ENCODE measurements around the gene GHRHR.

GHRHR gene

DNA sequence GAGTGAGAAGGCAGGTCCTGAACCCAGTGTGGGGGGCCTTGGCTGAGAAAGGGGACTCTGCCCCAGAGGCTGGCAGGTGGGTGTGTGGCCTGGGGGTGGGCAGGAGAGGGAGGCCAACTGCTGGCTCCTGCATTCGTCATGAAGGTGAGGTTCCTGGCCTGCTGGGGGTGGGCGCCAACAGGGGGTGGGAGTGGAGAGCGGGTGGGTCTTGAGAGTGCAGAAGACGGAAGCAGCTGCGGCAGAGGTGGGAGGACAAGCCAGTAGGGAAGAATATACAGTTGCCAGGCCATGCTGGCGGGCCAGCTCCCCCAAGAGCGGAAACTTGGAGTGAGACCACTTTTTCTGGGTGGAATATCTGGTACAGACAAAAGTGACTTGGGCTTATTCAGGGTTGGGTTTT lies 23.4 kb downstream of the GHRHR start:
- no peak for DNase-seq

DNA sequence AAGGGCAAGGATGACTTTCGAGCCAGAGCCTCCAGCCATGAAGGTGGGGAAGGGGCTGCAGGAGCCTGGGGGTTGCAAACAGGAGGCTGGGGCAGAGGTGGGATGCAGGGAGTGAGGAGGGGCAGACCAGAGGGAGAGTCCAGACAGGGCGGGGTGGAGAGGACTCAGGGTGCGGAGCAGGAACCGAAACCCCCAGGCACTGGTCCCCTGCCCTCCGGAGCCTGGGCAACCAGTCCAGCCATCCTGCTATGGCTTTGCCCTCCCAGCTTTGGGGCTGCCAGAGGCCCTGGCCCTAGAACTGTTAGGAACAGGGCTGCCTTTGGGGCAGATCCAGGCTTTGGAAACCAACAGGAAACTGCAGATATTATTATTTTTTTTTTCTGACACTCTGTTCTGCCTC lies 24.2 kb downstream of the GHRHR start:
- DNase-seq, result no peak

DNA sequence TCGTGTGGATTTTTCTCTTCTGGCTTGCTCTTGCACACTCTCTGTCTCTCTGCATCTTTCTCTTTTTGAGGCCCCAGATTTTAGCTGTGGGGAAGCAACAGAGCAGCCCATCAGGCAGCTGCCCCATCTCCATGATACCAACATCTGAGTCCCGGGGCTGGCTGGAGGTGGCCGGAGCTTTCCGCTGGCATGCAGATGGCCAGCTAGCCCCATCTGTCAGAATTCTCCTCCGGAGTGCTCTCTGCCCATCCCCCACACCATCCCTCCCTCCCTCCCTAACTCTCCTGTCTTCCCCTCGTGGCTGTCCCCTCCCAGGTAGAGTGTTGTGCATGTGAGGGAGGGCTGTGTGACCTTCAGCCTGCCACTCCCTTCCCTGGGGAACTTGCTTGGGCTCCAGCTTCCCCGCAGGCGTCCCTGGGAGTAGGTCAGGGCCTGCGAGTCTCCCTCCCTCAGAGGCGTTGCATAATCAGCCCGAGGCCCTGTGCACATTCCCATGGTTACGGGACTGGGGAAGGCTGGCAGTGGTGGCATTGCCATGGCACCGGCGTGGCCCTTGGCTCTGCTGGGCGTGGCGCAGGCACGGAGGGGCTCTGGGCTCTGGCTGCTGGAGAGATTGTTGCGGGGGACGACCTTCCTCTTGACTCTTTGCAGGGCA lies 24.7 kb downstream of the GHRHR start:
- no peak for DNase-seq

DNA sequence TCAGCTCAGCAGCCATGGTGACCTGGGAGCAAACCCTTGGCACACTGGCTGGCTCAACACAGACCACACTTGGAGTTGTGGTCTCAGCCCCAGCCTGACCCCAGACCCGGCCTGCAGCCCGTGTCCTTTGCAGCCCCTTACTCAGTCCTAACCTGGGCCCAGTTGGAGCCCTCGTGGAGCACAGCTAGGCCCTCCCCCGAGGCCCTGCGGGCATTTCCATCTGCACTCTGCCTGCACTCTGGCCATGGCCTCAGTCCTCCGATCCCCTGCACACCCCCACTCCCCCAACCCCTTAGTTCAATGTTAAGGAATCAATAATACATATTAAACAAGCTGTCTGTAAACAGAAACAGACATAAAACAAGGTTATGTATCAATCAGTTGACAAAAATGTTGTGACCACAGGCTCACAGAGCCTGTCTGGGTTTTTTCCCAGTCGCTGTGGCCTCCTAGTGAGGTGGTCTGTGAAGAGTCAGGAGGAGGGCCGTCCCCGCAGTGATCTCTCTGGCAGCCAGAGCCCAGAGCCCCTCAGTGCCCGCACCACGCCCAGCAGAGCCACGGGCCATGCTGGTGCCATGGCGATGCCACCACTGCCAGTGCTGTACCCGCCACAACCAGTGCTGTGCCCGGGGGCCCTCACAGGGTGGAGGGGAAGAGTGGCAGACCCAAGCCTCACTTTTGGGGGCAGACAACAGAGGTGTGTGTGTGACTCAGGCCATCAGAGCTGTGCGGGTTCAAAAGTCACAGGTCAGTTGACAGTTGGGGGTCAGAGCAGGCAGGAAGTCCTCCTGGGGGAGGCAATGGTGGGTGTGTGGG lies 25.5 kb downstream of the GHRHR start:
- DNase-seq, result no peak

DNA sequence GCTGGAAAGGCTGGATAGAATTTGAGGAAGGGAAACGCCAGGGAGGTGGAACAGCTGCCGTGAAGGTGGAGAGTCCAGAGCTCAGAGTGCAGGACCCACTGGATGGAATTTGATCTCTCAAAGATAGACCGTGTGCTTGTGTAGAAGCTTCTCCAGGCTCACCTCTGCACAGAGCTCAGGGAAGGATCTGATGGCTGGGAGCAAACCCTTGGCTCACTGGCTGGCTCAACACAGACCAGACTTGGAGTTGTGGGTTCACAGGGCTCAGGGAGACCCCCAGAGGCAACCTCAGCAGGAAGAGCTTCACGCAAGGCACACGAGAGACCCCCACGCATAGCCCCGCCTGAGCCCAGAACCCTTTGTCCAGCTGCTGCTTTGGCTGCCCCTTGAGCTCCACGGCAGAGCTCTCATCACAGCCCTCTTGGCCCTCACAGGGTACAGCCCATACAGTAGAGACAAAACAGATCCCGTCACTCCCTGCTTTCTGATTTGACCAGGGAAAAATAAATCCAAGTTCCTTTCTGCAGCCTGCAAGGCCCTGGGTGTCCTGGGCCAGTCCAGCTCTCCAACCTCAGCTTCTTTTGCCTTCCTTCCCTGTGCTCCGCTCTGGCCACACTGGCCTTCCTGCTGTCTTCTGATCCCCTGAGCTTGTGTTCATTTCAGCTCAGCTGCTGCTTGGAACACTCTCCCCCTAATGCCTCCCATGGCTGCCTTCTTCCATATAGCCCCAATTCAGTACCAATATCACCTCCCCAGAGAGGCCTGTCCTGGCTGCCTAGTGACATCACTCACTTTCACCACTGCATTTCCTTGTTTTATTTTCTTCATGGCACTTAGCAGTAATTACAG lies 26.3 kb downstream of the GHRHR start:
- DNase-seq, result no peak

DNA sequence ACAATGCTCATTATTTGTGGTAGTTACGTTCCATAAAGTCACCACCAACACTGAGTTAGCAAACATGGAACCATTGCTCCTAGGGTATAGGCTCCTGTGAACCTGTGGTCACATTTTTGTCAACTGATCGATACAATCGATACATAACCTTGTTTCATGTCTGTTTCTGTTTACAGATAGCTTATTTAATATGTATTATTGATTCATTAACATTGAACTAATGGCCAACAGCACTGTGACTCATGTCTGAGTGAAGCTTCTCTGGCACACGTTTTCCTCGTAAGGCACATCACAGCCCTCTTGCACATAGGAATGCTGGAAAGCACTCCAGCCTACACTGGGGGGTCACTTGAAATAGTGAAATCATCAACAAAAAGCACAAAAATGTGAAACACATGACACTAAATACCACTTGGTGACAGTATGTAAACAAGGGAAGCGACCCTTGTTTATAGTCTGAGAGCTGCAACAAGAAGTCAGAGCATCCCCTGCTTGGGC lies 27.0 kb downstream of the GHRHR start:
- DNase-seq, result no peak

DNA sequence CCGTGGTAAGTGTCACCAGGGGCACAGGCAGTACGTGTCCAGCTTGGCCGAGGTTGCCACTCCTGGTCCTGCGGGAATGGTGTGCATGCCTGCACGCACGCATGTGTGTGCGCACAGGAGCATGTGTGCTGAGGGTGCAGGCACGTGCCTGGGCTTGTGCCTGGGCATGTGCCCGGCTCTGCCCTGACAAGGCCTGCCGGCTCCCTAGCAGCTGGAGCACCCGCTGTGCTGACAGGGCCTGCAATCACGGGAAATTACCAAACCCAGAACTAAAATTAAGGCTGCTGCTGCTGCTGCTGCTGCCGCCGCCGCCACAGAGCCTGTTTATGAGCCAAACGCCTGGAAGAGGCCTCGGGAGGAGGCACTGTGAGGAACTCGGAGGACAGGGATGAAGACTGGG lies 28.7 kb downstream of the GHRHR start:
- DNase-seq, result no peak

DNA sequence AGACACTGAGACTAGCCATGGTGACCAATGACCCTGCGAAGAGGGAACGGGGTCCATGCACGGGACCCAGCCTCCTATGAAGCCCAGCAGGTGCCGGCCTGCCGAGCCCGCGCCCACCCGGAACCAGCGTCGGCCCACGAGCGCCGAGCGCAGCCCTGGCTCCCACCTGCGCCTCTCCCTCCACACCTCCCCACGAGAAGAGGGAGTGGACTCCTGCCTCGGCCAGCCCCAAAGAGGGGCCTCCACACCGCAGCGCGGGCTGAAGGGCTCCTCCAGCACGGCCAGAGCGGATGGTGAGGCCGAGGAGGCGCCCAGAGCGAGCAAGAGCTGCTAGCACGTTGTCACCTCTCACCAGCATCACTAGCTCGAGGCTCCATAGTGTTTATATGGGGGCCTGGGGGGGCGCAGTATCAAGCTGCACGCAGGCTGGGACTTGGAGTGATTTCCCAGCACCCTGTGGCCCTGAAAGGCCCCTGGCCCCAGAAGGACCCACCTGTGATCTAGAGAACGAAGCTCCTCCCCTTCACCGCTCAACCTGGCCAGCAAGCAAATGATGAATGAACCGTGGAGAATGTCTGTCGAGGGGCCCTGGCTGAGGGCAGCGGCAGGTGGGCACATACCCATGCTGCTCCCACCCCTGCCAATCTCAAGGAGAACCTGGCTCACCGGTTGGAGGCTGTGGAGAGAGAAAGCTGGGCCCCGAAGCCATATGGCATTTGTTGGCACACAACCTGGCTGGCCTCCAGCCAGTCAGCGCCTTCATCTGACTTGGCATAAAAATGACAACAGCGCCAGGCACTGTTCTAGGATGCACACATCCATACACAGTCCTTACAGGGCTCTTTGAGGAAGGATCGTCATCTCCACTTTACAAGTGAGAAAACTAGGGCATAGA lies 30.7 kb downstream of the GHRHR start:
- DNase-seq, result no peak

DNA sequence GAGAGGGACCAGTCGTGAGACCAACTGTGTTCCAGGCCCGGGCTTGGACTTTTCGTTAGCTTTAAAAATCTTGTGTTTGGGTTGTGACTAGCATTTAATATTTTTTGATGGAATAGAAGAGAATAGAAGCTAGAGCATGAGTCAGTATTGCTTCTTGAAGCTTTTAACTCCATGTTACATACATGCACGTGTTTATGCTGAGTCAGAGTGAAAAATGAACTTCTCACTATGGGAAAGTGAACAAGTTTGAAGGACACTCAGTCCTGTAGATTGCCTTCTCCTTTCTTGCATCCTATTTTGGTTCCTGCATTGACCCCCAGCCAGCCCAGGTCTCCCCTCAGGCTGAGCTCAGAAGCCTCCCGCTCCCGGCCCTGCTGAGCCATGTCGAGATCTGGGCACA lies 31.8 kb downstream of the GHRHR start:
- no peak for DNase-seq

DNA sequence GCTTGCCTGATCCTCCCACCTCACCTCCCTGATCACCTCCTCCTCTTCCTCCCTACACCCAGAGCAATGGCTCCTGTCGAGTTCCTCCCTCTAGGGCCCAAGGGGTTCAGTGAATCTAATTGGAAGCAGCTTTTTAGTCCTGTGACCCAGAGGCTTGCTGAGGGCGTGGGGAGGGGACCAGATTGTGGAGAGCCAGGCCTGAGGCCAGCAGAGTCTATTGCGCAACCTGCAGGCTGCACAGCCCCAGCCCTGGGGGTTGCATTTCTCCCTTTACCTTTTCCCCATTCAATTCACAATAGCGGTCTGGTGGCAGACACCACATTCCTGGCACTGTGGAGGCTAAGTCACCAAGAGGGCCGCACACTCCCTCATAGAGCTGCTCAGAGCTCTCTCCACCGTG lies 32.5 kb downstream of the GHRHR start:
- no peak for DNase-seq

DNA sequence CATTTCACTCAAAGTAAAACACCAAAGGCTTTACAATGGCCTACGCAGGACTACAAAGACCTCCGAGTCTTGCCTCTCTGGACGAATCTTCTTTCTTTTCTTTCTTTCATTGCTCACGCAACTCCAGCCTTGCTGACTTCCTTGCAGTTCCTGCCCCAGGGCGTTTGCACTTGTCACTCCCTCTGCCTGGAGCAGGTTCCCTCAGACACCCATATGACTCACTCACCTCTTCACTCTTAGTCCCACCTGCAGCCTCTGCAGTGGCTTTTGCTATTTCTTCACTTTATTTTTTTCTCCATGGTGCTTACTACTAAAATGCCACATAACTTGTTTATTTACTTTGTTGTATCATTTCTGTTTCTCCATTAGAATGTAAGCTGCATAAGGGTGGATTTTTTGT lies 33.1 kb downstream of the GHRHR start:
- DNase-seq, result no peak

DNA sequence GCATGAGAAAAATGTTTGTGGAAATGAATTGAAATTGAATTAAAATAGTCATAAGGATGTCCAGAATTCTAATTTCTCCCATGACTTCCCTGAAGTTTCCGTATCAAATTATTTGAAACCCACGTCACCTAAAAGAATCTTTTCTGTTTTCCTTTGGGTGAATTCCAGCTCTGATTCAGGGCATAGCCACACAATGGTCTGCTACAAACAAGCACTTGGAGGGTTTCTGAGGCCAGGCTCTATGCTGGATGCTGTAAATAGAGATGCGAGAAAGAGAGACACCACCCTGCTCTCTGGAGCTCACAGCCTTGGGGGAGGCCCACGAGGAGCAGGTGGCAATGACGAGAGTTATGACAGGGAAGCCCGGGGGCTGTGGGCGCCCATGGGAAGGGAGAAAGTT lies 33.6 kb downstream of the GHRHR start:
- DNase-seq, result no peak

DNA sequence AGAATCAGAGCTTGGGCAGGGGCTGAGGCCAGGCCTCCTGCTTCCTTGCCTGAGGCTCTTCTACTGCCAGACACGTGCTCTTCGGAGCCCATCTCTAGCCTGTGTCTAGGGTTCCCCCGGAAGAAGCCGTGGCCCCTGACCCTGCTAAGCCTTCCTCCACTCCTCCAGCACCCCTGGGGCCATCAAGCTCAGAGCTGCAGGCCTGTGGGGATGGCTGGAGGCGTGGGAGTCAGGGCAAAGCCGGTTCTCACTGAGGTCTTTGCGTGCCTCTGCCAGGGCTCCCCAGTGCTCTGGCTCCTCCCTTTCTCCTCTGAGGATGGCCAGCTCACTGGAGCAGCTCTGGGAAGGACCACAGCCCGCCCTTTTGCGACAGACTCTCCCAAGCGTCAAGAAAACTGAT lies 34.4 kb downstream of the GHRHR start:
- no peak for DNase-seq

DNA sequence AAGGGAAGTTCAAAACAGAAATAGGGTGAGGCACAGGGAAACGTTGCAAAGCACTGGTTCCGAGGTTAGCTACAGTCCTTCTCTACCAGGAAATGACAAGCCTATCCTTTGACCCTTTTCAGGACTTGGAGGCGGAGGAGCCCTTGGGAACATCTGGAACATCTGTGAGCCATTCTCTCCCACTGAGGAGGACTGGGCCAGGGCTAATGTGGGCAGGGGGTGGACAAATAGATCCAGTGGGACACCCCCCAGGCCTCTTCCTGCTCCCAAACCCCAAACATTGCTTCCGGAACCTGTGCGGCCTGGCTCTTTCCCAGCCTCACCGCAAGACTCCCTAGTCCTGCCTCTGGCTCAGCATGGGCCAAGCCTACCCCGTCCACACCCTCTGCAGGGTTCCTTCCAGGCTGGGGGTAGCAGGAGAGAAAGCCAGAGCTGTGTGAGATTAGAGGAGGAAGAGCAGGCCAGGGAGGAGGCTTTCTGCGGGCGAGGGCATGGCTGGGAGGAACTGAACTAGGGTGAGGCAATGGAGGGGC lies 36.5 kb downstream of the GHRHR start:
- no peak for DNase-seq

DNA sequence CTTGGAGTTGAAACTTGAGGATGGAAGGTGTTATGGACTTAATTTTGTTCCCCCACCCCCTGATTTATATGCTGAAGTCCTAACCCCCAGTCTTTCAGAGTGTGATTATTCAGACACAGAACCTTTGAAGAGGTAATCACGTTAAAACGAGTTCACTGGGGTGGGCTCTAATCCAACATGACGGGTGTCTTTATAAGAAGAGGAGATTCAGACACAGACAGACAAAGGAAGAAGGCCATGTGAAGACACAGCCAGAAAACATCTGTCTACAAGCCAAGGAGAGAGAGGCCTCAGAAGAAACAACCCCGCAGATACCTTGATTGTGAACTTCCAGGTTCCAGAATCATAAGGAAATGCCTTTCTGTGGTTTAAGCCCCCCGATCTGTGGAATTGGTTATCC lies 37.0 kb downstream of the GHRHR start:
- no peak for DNase-seq

DNA sequence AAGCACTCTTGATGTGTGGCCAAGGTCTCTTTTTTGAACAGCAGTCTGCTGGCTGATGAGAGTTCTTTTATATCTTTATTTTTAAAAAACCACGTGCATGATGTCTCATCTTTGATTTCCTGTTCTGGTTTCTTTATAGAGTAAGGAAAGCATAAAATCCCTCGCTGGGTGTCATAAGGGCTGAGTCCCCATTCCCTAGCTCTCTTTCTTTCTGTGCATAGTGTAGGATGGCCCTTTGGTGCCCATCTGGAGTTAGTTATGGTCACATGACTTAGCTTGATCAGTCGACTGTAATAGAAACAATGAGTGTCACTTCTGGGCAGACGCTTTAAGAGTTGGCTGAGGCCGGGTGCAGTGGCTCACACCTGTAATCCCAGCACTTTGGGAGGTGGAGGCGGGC lies 38.5 kb downstream of the GHRHR start:
- no peak for DNase-seq

DNA sequence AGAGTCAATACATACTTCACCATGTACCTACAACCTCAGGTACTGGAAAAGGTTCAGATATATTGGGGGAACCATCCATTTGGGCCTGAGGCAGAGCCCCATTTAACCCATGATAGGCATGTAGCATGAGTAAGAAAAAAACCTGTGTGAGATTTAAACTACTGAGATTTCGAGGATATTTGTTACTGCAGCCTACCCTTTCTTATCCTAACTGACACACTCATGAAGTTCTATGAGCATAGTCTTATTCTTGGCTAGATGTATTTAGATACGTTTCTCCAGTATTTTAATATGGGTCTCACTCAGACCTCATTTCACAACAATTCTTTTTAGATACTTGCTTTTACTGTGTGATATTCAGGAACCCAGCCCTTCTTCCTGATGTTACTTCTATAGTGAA lies 39.3 kb downstream of the GHRHR start:
- no peak for DNase-seq

DNA sequence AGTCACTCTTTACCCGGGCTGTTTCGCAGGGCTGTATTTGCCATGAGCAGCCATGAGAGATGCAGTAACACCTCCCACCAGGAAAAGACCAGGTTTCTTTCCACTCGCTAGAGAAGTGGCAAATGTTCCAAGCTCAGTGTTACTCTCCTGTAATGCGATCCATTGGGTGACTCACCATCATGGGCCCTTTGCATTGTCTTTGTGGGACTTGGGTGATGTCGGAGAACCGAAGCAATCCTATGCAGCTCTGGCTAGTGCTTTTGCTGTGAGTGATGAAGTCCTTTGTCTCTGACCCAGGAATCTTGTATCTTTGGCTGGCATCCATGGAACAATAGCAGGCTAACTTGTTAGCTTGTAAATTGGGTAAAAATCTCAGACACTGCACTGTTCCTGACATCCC lies 40.0 kb downstream of the GHRHR start:
- no peak for DNase-seq

DNA sequence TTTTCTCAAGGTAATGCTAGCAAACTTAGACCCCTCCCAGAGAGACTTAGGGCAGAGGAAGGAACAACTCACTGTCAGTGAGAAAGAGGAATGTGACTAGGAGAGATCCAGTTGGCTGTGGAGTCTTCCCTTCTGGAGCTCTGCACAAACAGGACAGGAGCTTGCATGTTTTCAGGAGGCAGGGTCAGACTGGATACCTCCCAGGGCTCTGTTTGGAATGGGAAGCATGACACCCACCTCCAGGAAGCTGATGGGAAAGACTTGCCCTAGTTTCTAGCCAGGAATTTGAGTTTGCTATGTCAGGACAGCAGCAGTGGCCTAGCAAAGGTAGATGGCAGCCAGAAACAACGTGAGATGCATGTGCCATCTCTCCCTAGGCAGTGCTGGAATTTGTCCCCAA lies 40.6 kb downstream of the GHRHR start:
- DNase-seq, result no peak

DNA sequence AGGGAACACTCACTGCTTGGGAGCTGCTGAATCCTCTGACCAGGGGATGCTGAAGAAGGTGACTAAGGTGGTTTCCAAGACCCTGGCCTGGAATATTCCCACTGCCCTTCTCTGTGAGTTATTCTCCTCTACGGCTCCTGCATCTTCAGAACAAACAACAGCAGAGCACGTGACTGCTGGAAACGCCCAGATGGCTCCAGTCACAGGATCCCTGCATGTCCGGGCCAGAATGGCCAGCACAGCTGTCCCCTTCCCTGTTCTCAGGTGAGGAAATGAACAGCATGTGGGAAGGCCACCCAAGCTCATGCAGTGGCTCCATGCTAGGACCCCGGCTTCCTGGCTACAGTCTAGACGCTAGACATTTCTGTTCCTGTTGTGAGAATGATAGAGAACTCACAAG lies 43.1 kb downstream of the GHRHR start:
- no peak for DNase-seq

DNA sequence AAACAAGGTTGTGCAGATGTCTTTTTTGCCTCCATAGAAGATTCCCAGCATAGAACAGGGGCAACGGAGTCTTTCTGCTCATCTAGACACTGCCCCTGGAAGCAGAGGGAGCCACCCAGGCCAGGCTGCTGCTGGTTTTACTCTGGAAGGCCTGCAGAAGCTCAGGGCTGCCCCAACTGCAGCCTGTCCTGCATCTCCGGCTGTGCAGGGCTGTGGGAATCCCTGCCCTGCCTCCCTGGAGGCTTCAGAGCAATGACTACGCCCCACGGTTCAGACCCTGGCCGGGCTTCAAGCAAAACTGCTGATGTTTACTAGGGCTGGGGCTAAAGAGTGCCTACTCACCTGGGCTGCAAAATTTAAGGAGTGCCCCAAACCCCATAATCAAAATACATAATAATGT lies 43.9 kb downstream of the GHRHR start:
- DNase-seq, result no peak

DNA sequence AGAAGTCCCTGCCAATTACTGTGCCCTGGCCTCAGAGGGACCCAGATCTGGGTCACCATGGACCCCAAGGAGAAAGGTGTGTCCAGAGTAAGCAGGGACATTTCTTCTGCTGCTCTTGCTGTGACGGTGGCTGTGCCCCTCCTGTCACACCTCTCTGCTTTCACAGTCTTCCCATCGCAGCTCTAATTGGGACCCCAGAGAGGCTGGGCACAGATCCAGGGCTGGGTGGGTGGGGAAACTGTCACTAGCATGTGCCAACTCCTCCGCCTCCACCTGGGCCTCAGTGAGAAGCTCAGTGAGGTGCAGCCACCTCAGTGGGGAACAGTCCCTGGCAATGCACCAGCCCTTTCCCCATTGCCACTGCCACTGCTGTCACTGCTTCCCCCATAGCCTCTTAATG lies 51.1 kb downstream of the GHRHR start:
- DNase-seq, result no peak
